ENCODE measurements around the gene OTULIN.

OTULIN gene

GRCh38 chr5:14679595-14679994 lies 15.1 kb downstream of the OTULIN start:
- peaks cover 46% of the 10 kb centered on the region for H3K4me1 ChIP-seq (ENCODE audit: low read length)
- no peaks in the 10 kb centered on the region for H3K27me3 ChIP-seq (ENCODE audit: low read depth, low read length)
- H3K9ac ChIP-seq (ENCODE audit: low read length): no peak overlapping the region
- no peak overlapping the region for H3K27ac ChIP-seq (ENCODE audit: low read length)
- no peak overlapping the region for H3K4me3 ChIP-seq (ENCODE audit: low read length)
- H3K79me2 ChIP-seq (ENCODE audit: low read length): peaks cover 43% of the 10 kb centered on the region
- H3K36me3 ChIP-seq (replicated peaks; ENCODE audit: low read depth, low read length): peaks cover 52% of the 10 kb centered on the region
- H2AFZ ChIP-seq (ENCODE audit: low read depth, low read length): no peak overlapping the region
- peaks cover 23% of the 10 kb centered on the region; the same call in 1 of the 2 replicates for H4K20me1 ChIP-seq (ENCODE audit: insufficient read depth, low read length)
- H3K4me2 ChIP-seq (ENCODE audit: low read length): no peak overlapping the region
- H3K9me3 ChIP-seq (ENCODE audit: insufficient read depth, low read length): no peaks in the 10 kb centered on the region
- TF ChIP-seq EZH2phosphoT487 (IDR thresholded peaks at IDR 0.05; ENCODE audit: low read depth): no peak
- TF ChIP-seq, protein P1, sequence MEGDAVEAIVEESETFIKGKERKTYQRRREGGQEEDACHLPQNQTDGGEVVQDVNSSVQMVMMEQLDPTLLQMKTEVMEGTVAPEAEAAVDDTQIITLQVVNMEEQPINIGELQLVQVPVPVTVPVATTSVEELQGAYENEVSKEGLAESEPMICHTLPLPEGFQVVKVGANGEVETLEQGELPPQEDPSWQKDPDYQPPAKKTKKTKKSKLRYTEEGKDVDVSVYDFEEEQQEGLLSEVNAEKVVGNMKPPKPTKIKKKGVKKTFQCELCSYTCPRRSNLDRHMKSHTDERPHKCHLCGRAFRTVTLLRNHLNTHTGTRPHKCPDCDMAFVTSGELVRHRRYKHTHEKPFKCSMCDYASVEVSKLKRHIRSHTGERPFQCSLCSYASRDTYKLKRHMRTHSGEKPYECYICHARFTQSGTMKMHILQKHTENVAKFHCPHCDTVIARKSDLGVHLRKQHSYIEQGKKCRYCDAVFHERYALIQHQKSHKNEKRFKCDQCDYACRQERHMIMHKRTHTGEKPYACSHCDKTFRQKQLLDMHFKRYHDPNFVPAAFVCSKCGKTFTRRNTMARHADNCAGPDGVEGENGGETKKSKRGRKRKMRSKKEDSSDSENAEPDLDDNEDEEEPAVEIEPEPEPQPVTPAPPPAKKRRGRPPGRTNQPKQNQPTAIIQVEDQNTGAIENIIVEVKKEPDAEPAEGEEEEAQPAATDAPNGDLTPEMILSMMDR (IDR thresholded peaks at IDR 0.05; ENCODE audit: low read depth, low read length): no peak

DNA sequence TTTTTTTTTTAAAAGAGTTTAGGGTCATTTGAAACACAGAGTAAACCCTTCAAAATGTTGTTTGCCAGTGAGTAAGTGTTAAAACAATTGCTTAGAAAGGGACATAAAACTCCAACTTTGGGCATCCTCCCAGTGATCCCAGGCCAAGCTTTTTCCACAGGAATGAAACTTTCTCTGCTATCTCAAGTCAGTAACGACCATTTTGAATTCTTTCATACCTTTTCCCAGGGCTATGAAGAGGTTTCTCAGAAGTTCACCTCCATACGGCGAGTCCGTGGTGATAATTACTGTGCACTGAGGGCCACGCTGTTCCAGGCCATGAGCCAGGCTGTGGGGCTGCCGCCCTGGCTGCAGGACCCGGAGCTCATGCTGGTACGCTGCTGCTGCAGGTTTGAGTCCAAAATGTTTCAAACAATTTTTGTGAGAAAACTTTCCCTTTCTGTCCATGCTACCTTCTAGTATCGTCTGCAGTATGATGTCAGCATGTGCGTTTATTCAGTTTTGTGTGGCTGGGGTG lies 16.8 kb downstream of the OTULIN start:
- peaks cover 36% of the 10 kb centered on the region for H3K4me1 ChIP-seq (ENCODE audit: low read length)
- TF ChIP-seq, protein P1 (IDR thresholded peaks at IDR 0.05; ENCODE audit: low read depth, low read length): no peak
- TF ChIP-seq EZH2phosphoT487 (IDR thresholded peaks at IDR 0.05; ENCODE audit: low read depth): no peak
- H4K20me1 ChIP-seq (ENCODE audit: insufficient read depth, low read length): peaks cover 10% of the 10 kb centered on the region; the same call in 1 of the 2 replicates
- no peak overlapping the region for H3K4me2 ChIP-seq (ENCODE audit: low read length)
- no peaks in the 10 kb centered on the region for H3K27me3 ChIP-seq (ENCODE audit: low read depth, low read length)
- H3K27ac ChIP-seq (ENCODE audit: low read length): no peak overlapping the region
- H3K9ac ChIP-seq (ENCODE audit: low read length): no peak overlapping the region
- no peaks in the 10 kb centered on the region for H3K9me3 ChIP-seq (ENCODE audit: insufficient read depth, low read length)
- peaks cover 26% of the 10 kb centered on the region for H3K79me2 ChIP-seq (ENCODE audit: low read length)
- no peak overlapping the region for H3K4me3 ChIP-seq (ENCODE audit: low read length)
- no peak overlapping the region for H2AFZ ChIP-seq (ENCODE audit: low read depth, low read length)
- H3K36me3 ChIP-seq (replicated peaks; ENCODE audit: low read depth, low read length): peaks cover 44% of the 10 kb centered on the region

DNA sequence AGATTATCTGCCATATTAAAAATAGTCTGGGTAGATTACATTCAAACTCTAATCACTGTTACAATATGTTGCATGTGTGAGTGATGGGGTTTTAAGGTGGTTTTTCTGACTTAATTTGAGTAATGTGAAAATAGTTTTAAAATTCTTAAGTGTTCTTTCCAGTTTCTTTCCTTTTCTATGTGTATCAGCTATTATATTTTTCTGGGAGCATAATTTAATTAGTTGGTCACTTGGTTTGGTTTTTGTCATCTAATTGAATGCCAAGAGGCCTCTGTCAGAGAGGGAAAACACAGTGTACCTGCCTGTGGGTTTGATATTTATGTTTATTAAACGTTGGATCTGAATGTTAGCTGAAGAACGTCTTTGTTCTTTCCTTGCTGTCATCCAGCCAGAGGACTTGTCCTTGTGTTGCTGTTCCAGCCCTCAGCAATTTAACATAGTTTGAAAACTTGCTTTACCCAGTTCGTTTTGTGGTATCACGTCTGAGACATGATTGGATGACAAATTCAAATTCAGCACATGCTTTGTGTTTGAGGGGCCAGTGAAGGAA lies 19.5 kb downstream of the OTULIN start:
- peaks cover 46% of the 10 kb centered on the region for H3K36me3 ChIP-seq (replicated peaks; ENCODE audit: low read depth, low read length)
- peaks cover 3% of the 10 kb centered on the region; the same call in 1 of the 2 replicates for H3K79me2 ChIP-seq (ENCODE audit: low read length)
- no peaks in the 10 kb centered on the region for H3K27me3 ChIP-seq (ENCODE audit: low read depth, low read length)
- H3K9ac ChIP-seq (ENCODE audit: low read length): no peak overlapping the region
- H3K4me1 ChIP-seq (ENCODE audit: low read length): peaks cover 18% of the 10 kb centered on the region
- H2AFZ ChIP-seq (ENCODE audit: low read depth, low read length): no peak overlapping the region
- no peak overlapping the region for H3K4me2 ChIP-seq (ENCODE audit: low read length)
- no peak overlapping the region for H3K4me3 ChIP-seq (ENCODE audit: low read length)
- no peaks in the 10 kb centered on the region for H3K9me3 ChIP-seq (ENCODE audit: insufficient read depth, low read length)
- no peak overlapping the region for H3K27ac ChIP-seq (ENCODE audit: low read length)
- TF ChIP-seq, protein P1 (IDR thresholded peaks at IDR 0.05; ENCODE audit: low read depth, low read length): no peak
- H4K20me1 ChIP-seq (ENCODE audit: insufficient read depth, low read length): no peaks in the 10 kb centered on the region; the same call in 1 of the 2 replicates

GRCh38 chr5:14684757-14685156 lies 20.2 kb downstream of the OTULIN start:
- no peaks in the 10 kb centered on the region for H3K27me3 ChIP-seq (ENCODE audit: low read depth, low read length)
- no peak overlapping the region for H3K27ac ChIP-seq (ENCODE audit: low read length)
- H3K9me3 ChIP-seq (ENCODE audit: insufficient read depth, low read length): no peaks in the 10 kb centered on the region
- H3K4me1 ChIP-seq (ENCODE audit: low read length): peaks cover 14% of the 10 kb centered on the region
- peaks cover 49% of the 10 kb centered on the region for H3K36me3 ChIP-seq (replicated peaks; ENCODE audit: low read depth, low read length)
- no peak overlapping the region for H2AFZ ChIP-seq (ENCODE audit: low read depth, low read length)
- TF ChIP-seq, protein P1 (IDR thresholded peaks at IDR 0.05; ENCODE audit: low read depth, low read length): no peak
- TF ChIP-seq EZH2phosphoT487 (IDR thresholded peaks at IDR 0.05; ENCODE audit: low read depth): no peak
- H3K79me2 ChIP-seq (ENCODE audit: low read length): no peaks in the 10 kb centered on the region
- H4K20me1 ChIP-seq (ENCODE audit: insufficient read depth, low read length): no peaks in the 10 kb centered on the region; the same call in 1 of the 2 replicates
- H3K9ac ChIP-seq (ENCODE audit: low read length): no peak overlapping the region
- H3K4me3 ChIP-seq (ENCODE audit: low read length): no peak overlapping the region
- H3K4me2 ChIP-seq (ENCODE audit: low read length): no peak overlapping the region

All from OCI-LY3 (cell line).